Testis (tissue), 3 donors: ENCODE data around the gene VMP1. TPM values are rescaled to one million over a fixed set of nuclear protein-coding genes. Genes with fewer than 3 reads are reported as not detected.
"Not testable (repeated sequence)": the region's sequence is repeated elsewhere in the genome, so short reads cannot be mapped to it uniquely, and the experiment has no call there.

ENCODE experiments used
- DNase-seq: peaks from one replicate; pipeline ENCODE4 v3.0.0-alpha.2; 2019
- H3K27ac ChIP-seq, 2 donors: fragments of 200-600 bp; sonication (generic); one replicate each; pipeline ENCODE4 v1.5.1; 2019
- H3K27me3 ChIP-seq: fragments of 200-600 bp; sonication (generic); one replicate; pipeline ENCODE4 v1.5.1; 2019
- H3K36me3 ChIP-seq: fragments of 200-600 bp; sonication (generic); one replicate; pipeline ENCODE4 v1.5.1; 2017; ENCODE audit warnings: low read depth; ENCODE audit errors: missing control alignments
- H3K4me1 ChIP-seq: fragments of 200-600 bp; sonication (generic); one replicate; pipeline ENCODE4 v1.5.1; 2019
- H3K4me3 ChIP-seq, 2 donors: fragments of 200-600 bp; sonication (generic); one replicate each; pipeline ENCODE4 v1.5.1; 2017 to 2019
- H3K9me3 ChIP-seq: fragments of 200-600 bp; sonication (generic); one replicate; pipeline ENCODE4 v1.5.1; 2017
- CTCF ChIP-seq, 3 experiments: fragments of 450-650 bp in 2 of 3; fragments of 200-600 bp in 1 of 3; sonication (generic) in 1 of 3; IDR thresholded peaks; one replicate each; pipeline ENCODE4 v1.5.1; 2016 to 2019; ENCODE audit warnings: antibody characterized with exemption in 3 of 3, mild to moderate bottlenecking in 2 of 3, moderate library complexity in 1 of 3
- POLR2A ChIP-seq: fragments of 450-650 bp; IDR thresholded peaks from one replicate; pipeline ENCODE4 v1.6.1; 2017; ENCODE audit warnings: antibody characterized with exemption, mild to moderate bottlenecking, moderate library complexity
- WGBS, 2 donors: methylation state at CpG; one replicate each; pipeline ENCODE4 v1.1.5; 2018; 5-methylcytosine and 5-hydroxymethylcytosine counted together
- intact Hi-C: fragments of 100-400 bp; cut with DNase I; formaldehyde crosslinking; loops from one replicate; pipeline ENCODE4 v1.15.1; 2023; ENCODE audit warnings: low total_unique reads
- polyA plus RNA-seq: library from polyadenylated mRNA; stranded (reverse); fragments of 350-450 nt; fragmentation: Illumina TruSeq; extraction: RNeasy Lipid Tissue Mini Kit (QIAGEN cat#74804); gene quantifications from one replicate; pipeline ENCODE4 v1.2.3, GENCODE V29; 2014; ENCODE audit warnings: low read depth, low replicate concordance; ENCODE audit not compliant: insufficient read depth
- total RNA-seq, 2 donors: library from RNA; depleted of rRNA; stranded (reverse); fragments of >200 nt; gene quantifications; one replicate each; pipeline ENCODE4 v1.2.3, GENCODE V29; 2016

The VMP1 gene
- total and polyA plus RNA-seq, 3 donors from 2014 or later: 63.1 to 144 (median 108) TPM

- no peak for TF ChIP-seq POLR2A
- no peak for TF ChIP-seq CTCF (IDR thresholded peaks at IDR 0.05)
- no peaks in the 10 kb centered on the region for H3K36me3 ChIP-seq
- intact Hi-C loops: no loop called here
- no peak overlapping the region for H3K4me3 ChIP-seq
- no peaks in the 10 kb centered on the region for H3K4me1 ChIP-seq
- no peaks in the 10 kb centered on the region for H3K27me3 ChIP-seq
- H3K9me3 ChIP-seq: no peaks in the 10 kb centered on the region
- WGBS, 2 donors: 88 to 93% methylated on average over 1 of the region's 1 CpG
- no peak overlapping the region for H3K27ac ChIP-seq
- DNase-seq: no peak
These were observed 69.1 kb downstream of the VMP1 start for GRCh38 chr17:59776577-59776976.

GRCh38 chr17:59777033-59777432 is 69.6 kb downstream of the VMP1 start:
- no peaks in the 10 kb centered on the region for H3K9me3 ChIP-seq
- 95 to 98% methylated on average over 3 of the region's 3 CpGs for WGBS, 2 donors
- TF ChIP-seq CTCF (IDR thresholded peaks at IDR 0.05) (no peak), POLR2A (no peak)
- no peaks in the 10 kb centered on the region for H3K36me3 ChIP-seq
- H3K4me1 ChIP-seq: no peaks in the 10 kb centered on the region
- intact Hi-C loops: no loop called here
- no peak overlapping the region for H3K27ac ChIP-seq
- H3K4me3 ChIP-seq: no peak overlapping the region
- H3K27me3 ChIP-seq: no peaks in the 10 kb centered on the region
- DNase-seq: no peak

DNA sequence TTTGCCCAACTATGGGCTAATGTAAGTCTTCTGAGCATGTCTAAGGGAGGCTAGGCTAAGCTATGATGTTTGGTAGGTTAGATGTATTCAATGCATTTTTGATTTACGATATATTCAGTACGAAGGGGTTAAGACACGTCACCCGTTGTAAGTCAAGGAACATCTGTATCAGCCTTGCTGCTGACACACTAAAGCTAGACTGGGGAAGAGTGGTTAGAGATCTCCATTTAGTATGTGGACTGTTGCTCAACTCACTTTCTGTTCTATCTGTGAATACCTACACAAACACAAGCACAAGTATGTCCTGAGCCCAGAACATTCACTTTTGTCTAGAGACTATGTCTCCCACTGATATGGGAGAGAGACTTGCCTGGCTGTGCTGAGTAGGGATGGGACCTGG is 71.5 kb downstream of the VMP1 start:
- intact Hi-C loops: no loop called here
- WGBS, 2 donors: 91 to 92% methylated on average over 4 of the region's 4 CpGs
- Histone ChIP-seq H3K27me3 (no peaks in the 10 kb centered on the region), H3K9me3 (no peaks in the 10 kb centered on the region), H3K27ac (no peak overlapping the region), H3K36me3 (no peaks in the 10 kb centered on the region), H3K4me1 (peaks cover 6% of the 10 kb centered on the region), H3K4me3 (no peak overlapping the region)
- no peak for DNase-seq
- no peak for TF ChIP-seq CTCF (IDR thresholded peaks at IDR 0.05)
- no peak for TF ChIP-seq POLR2A

DNA sequence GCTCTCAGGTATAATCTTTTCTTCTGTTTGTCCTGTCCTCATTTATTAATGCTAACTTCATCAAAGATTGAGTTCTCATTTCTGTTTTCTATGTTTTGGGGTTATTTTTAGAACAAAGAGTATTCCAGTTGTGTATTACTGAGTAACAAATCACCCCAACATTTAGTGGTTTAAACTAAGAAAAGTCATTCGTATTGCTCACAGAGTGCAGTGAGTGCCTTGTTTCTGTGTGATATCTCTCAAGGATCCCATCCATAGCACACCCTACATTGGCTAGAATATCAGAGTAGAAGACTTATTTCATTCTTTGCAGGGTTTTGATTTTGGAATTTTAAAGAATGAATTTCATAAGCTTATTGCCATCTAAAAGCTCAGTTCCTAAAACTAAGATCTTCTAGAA is 72.1 kb downstream of the VMP1 start:
- WGBS, 2 donors: 61 to 65% methylated on average over 1 of the region's 1 CpG
- Histone ChIP-seq H3K27me3 (no peaks in the 10 kb centered on the region), H3K9me3 (no peaks in the 10 kb centered on the region), H3K4me3 (no peak overlapping the region), H3K36me3 (no peaks in the 10 kb centered on the region), H3K4me1 (peaks cover 6% of the 10 kb centered on the region), H3K27ac (no peak overlapping the region)
- intact Hi-C loops: no loop called here
- no peak for TF ChIP-seq POLR2A
- no peak for TF ChIP-seq CTCF (IDR thresholded peaks at IDR 0.05)
- DNase-seq: no peak

- H3K36me3 ChIP-seq, intact Hi-C loops, H3K27ac ChIP-seq, H3K4me1 ChIP-seq, H3K9me3 ChIP-seq, H3K27me3 ChIP-seq, H3K4me3 ChIP-seq, DNase-seq: not testable (repeated sequence)
- 91 to 92% methylated on average over 6 of the region's 6 CpGs for WGBS, 2 donors
These were observed 73.1 kb downstream of the VMP1 start for GRCh38 chr17:59780548-59780947.
